Measurements from ENCODE around the gene THUMPD2.

THUMPD2 gene

DNA sequence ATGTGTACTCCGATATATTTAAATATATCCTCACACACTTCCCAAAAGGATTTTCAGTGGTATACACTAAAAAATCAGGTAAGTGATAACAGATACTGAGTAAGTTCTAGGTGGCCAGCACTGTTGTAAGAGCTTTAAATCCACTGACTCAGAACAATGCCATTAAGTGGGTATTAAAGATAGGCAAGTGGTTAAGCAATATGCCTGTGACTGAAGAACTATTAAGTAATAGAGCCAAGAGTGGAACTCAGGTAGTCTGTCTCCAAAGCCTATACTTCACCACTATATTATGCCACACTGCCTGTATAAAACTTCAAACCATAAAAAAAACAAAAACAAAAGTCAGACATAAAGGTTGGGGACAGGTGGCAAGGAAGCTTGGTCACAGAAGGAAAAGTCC, 37.2 kb downstream of the THUMPD2 start:
- Histone ChIP-seq H3K27me3 (no peaks in the 10 kb centered on the region), H3K36me3 (peaks cover 84% of the 10 kb centered on the region), H3K9me3 (no peaks in the 10 kb centered on the region), H3K4me1 (no peaks in the 10 kb centered on the region), H3K4me3 (ENCODE audit: low read depth, low read length) (no peak overlapping the region)
- no peak for DNase-seq
- TF ChIP-seq CTCF (IDR thresholded peaks at IDR 0.05; ENCODE audit: low read depth, low read length) = no peak

GRCh38 chr2:39739386-39739785, 39.7 kb downstream of the THUMPD2 start:
- Histone ChIP-seq H3K9me3 (no peaks in the 10 kb centered on the region), H3K36me3 (peaks cover 89% of the 10 kb centered on the region), H3K4me3 (ENCODE audit: low read depth, low read length) (no peak overlapping the region), H3K27me3 (no peaks in the 10 kb centered on the region), H3K4me1 (no peaks in the 10 kb centered on the region)
- TF ChIP-seq CTCF (IDR thresholded peaks at IDR 0.05; ENCODE audit: low read depth, low read length) = no peak
- DNase-seq = no peak

DNA sequence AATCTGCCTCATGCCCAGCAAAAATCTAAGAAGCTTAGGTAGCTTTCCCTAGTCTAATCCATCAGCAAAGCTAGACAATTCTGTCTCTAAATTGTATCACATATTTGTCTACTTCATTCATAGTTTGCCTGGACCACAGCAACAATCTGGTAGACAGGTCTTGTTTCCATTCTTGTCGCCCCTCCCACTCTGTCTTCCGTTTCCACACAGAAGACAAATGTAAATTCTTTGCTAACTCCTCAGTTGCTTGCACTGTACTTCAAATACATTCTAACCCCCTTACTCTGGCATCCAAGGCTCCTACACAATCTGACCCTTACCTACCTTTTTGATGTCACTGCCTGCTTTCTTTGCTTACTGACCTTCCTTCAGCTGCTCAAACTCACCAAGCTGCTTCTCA, 40.1 kb downstream of the THUMPD2 start:
- no peak for DNase-seq
- H3K27me3 ChIP-seq = no peaks in the 10 kb centered on the region
- peaks cover 87% of the 10 kb centered on the region for H3K36me3 ChIP-seq
- H3K9me3 ChIP-seq = no peaks in the 10 kb centered on the region
- no peak for TF ChIP-seq CTCF (IDR thresholded peaks at IDR 0.05; ENCODE audit: low read depth, low read length)
- no peaks in the 10 kb centered on the region for H3K4me1 ChIP-seq
- no peak overlapping the region for H3K4me3 ChIP-seq (ENCODE audit: low read depth, low read length)

DNA sequence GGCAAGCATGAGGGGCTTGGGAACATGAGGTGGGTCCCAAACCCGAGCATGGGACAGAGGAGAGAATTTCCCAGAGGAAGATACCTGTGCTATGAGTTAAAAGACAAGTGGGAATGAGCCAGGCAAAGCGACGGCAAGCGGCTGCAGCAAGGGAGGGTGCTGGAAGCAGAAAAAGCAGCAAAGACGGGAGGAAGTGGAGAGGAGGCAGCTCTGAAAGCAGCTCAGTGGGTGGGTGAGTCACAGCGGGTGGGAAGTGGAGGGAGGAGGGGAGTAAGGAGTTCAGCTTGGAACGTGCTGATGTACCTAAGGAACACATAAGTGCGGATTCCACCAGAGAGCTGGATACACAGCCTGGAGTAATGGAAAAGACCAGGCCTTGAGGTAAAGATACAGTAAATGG, 41.4 kb downstream of the THUMPD2 start:
- H3K4me1 ChIP-seq = peaks cover 7% of the 10 kb centered on the region
- peaks cover 74% of the 10 kb centered on the region for H3K36me3 ChIP-seq
- H3K27me3 ChIP-seq = no peaks in the 10 kb centered on the region
- no peak for TF ChIP-seq CTCF (IDR thresholded peaks at IDR 0.05; ENCODE audit: low read depth, low read length)
- no peak overlapping the region for H3K4me3 ChIP-seq (ENCODE audit: low read depth, low read length)
- DNase-seq = no peak
- no peaks in the 10 kb centered on the region for H3K9me3 ChIP-seq

GRCh38 chr2:39736640-39737039, 42.4 kb downstream of the THUMPD2 start:
- no peak for TF ChIP-seq CTCF (IDR thresholded peaks at IDR 0.05; ENCODE audit: low read depth, low read length)
- DNase-seq = no peak
- no peaks in the 10 kb centered on the region for H3K9me3 ChIP-seq
- peaks cover 64% of the 10 kb centered on the region for H3K36me3 ChIP-seq
- no peaks in the 10 kb centered on the region for H3K27me3 ChIP-seq
- peaks cover 14% of the 10 kb centered on the region for H3K4me1 ChIP-seq
- no peak overlapping the region for H3K4me3 ChIP-seq (ENCODE audit: low read depth, low read length)

GRCh38 chr2:39735648-39736047, 43.4 kb downstream of the THUMPD2 start:
- peaks cover 17% of the 10 kb centered on the region for H3K4me1 ChIP-seq
- no peak for TF ChIP-seq CTCF (IDR thresholded peaks at IDR 0.05; ENCODE audit: low read depth, low read length)
- H3K27me3 ChIP-seq = no peaks in the 10 kb centered on the region
- H3K9me3 ChIP-seq = no peaks in the 10 kb centered on the region
- no peak overlapping the region for H3K4me3 ChIP-seq (ENCODE audit: low read depth, low read length)
- H3K36me3 ChIP-seq = peaks cover 55% of the 10 kb centered on the region
- DNase-seq = no peak
